SK-N-SH (cell line): ENCODE measurements around the gene RPS10. TPM values are rescaled to one million over a fixed set of nuclear protein-coding genes. Genes with fewer than 3 reads are reported as not detected.

Source experiments
- polyA plus RNA-seq, 3 experiments: library from polyadenylated mRNA; depleted of rRNA; stranded (reverse); fragments of >200 nt; gene quantifications; 2 replicates each; pipeline ENCODE4 v1.2.3, GENCODE V29; 2012

Gene RPS10
- polyA plus RNA-seq, 1 of the 3 experiments (the other 2 are of a cell fraction): 4,475 TPM

Other genes with a start within 250 kb of the RPS10 start
- 185 and 433 TPM in 2 replicates for gene HMGA1, start 189.2 kb downstream of the RPS10 start, polyA plus RNA-seq (2012; rRNA removed)
- gene SMIM29, start 177.1 kb downstream of the RPS10 start, polyA plus RNA-seq (2012; rRNA removed): 50.2 and 52.2 TPM in 2 replicates
- 11.9 and 14.4 TPM in 2 replicates for gene NUDT3, start 33.4 kb downstream of the RPS10 start, polyA plus RNA-seq (2012; rRNA removed)
- gene PACSIN1, start 40.0 kb upstream of the RPS10 start, polyA plus RNA-seq (2012; rRNA removed): 0.02 and 0.05 TPM in 2 replicates
- 0.03 and 0.10 TPM in 2 replicates for gene SPDEF, start 130.3 kb upstream of the RPS10 start, polyA plus RNA-seq (2012; rRNA removed)